GM23338 (cell line): ENCODE results near the gene CDKL1. TPM values are rescaled to one million over a fixed set of nuclear protein-coding genes. Genes with fewer than 3 reads are reported as not detected.

Experiments
- ATAC-seq: fragments of 200-7000 bp; cut with Tn5 transposase; 3 replicates; pipeline ENCODE4 v1.9.1; 2020
- DNase-seq: peaks from one replicate; pipeline ENCODE4 v3.0.0-alpha.2; 2015; ENCODE audit warnings: low spot score
- H2AFZ ChIP-seq: fragments of 200-600 bp; sonication (generic); 2 replicates; pipeline ENCODE4 v1.8.0; 2016; ENCODE audit warnings: antibody characterized with exemption, mild to moderate bottlenecking, moderate library complexity
- H3F3A ChIP-seq: fragments of 200-600 bp; sonication (generic); replicated peaks from 2 replicates; pipeline ENCODE4 v1.8.0; 2017; ENCODE audit warnings: antibody characterized with exemption, mixed run types, low read depth
- H3K27ac ChIP-seq: fragments of 200-600 bp; sonication (generic); 2 replicates; pipeline ENCODE4 v1.6.1; 2016; ENCODE audit warnings: low read depth
- H3K27me3 ChIP-seq: fragments of 200-600 bp; sonication (generic); 2 replicates; pipeline ENCODE4 v1.8.0; 2016; ENCODE audit warnings: mild to moderate bottlenecking, mixed run types, moderate library complexity; ENCODE audit not compliant: insufficient read depth
- H3K36me3 ChIP-seq: fragments of 200-600 bp; sonication (generic); 2 replicates; pipeline ENCODE4 v1.8.0; 2016; ENCODE audit warnings: mild to moderate bottlenecking; ENCODE audit not compliant: insufficient read depth
- H3K4me1 ChIP-seq: fragments of 200-600 bp; sonication (generic); 2 replicates; pipeline ENCODE4 v1.8.0; 2016; ENCODE audit warnings: mild to moderate bottlenecking, moderate library complexity; ENCODE audit not compliant: insufficient read depth
- H3K4me2 ChIP-seq: fragments of 200-600 bp; sonication (generic); 2 replicates; pipeline ENCODE4 v1.7.1; 2017; ENCODE audit warnings: mixed run types
- H3K4me3 ChIP-seq: fragments of 200-600 bp; sonication (generic); 2 replicates; pipeline ENCODE4 v1.6.1; 2016; ENCODE audit warnings: mixed run types
- H3K79me2 ChIP-seq: fragments of 200-600 bp; sonication (generic); replicated peaks from 2 replicates; pipeline ENCODE4 v1.8.0; 2017; ENCODE audit warnings: mild to moderate bottlenecking; ENCODE audit not compliant: insufficient read depth
- H3K9me2 ChIP-seq: fragments of 200-600 bp; sonication (generic); 2 replicates; pipeline ENCODE4 v1.8.0; 2017; ENCODE audit not compliant: insufficient read depth
- H4K20me1 ChIP-seq: fragments of 200-600 bp; sonication (generic); replicated peaks from 2 replicates; pipeline ENCODE4 v1.8.0; 2017; ENCODE audit warnings: mild to moderate bottlenecking; ENCODE audit not compliant: insufficient read depth
- H3K27ac Mint-ChIP-seq: 2 replicates; pipeline ENCODE4 v1.8.0; 2020; ENCODE audit warnings: inconsistent platforms, mild to moderate bottlenecking, moderate library complexity, mixed read lengths
- H3K27me3 Mint-ChIP-seq: 3 replicates; pipeline ENCODE4 v1.8.0; 2022; ENCODE audit warnings: low read depth, mild to moderate bottlenecking, moderate library complexity, mixed read lengths, inconsistent platforms; ENCODE audit not compliant: insufficient read depth, poor library complexity
- H3K36me3 Mint-ChIP-seq: 3 replicates; pipeline ENCODE4 v1.8.0; 2021; ENCODE audit warnings: low read depth, mild to moderate bottlenecking, inconsistent platforms, moderate library complexity, mixed read lengths
- H3K4me1 Mint-ChIP-seq: 3 replicates; pipeline ENCODE4 v1.8.0; 2020; ENCODE audit warnings: mild to moderate bottlenecking, inconsistent platforms, mixed read lengths
- H3K4me3 Mint-ChIP-seq: 3 replicates; pipeline ENCODE4 v1.8.0; 2021; ENCODE audit warnings: moderate library complexity, mild to moderate bottlenecking, inconsistent platforms, mixed read lengths
- H3K9me3 Mint-ChIP-seq: 3 replicates; pipeline ENCODE4 v1.8.0; 2020; ENCODE audit warnings: moderate library complexity, mild to moderate bottlenecking, inconsistent platforms, mixed read lengths
- CREB1 ChIP-seq: fragments of 250-450 bp; sonication (Bioruptor Pico); IDR thresholded peaks from 2 replicates; pipeline ENCODE4 v1.5.0; 2020; ENCODE audit warnings: low read depth, mild to moderate bottlenecking, moderate library complexity
- ETS1 ChIP-seq: IDR thresholded peaks from 2 replicates; pipeline ENCODE4 v1.6.1; 2016; ENCODE audit warnings: antibody characterized with exemption
- EZH2 ChIP-seq: fragments of 200-600 bp; sonication (generic); IDR thresholded peaks from one replicate; pipeline ENCODE4 v1.8.0; 2017; ENCODE audit warnings: antibody characterized with exemption, mild to moderate bottlenecking, low read depth; ENCODE audit not compliant: unreplicated experiment
- EZH2phosphoT487 ChIP-seq: fragments of 200-600 bp; sonication (generic); IDR thresholded peaks from one replicate; pipeline ENCODE4 v1.8.1; 2018; ENCODE audit warnings: antibody characterized with exemption; ENCODE audit not compliant: unreplicated experiment
- JUNB ChIP-seq: IDR thresholded peaks from one replicate; pipeline ENCODE4 v1.6.1; 2016; ENCODE audit warnings: antibody characterized with exemption; ENCODE audit not compliant: unreplicated experiment
- POLR2AphosphoS5 ChIP-seq: IDR thresholded peaks from 2 replicates; pipeline ENCODE4 v1.6.1; 2016; ENCODE audit warnings: antibody characterized with exemption, low read depth
- STAT1 ChIP-seq: IDR thresholded peaks from one replicate; pipeline ENCODE4 v1.6.1; 2016; ENCODE audit warnings: antibody characterized with exemption; ENCODE audit not compliant: unreplicated experiment
- ZNF114 ChIP-seq: fragments of 250-450 bp; sonication (Bioruptor Pico); IDR thresholded peaks from 2 replicates; pipeline ENCODE4 v1.5.0; 2020; ENCODE audit warnings: mild to moderate bottlenecking, moderate library complexity
- ZNF331 ChIP-seq: fragments of 250-450 bp; sonication (Bioruptor Pico); IDR thresholded peaks from 2 replicates; pipeline ENCODE4 v1.5.0; 2020; ENCODE audit warnings: low read depth, mild to moderate bottlenecking, moderate library complexity
- polyA plus RNA-seq: library from polyadenylated mRNA; unstranded; fragments of >200 nt; fragmentation: Nextera tagmentation; extraction: Ambion mirVana; gene quantifications from 2 replicates; pipeline ENCODE4 v1.2.1, GENCODE V29; 2016
- total RNA-seq: library from RNA; depleted of rRNA; stranded (reverse); fragments of >200 nt; shearing (Covaris generic); gene quantifications from 2 replicates; pipeline ENCODE4 v1.2.3, GENCODE V29; 2014
- TF ChIP-seq, protein P1 (sequence below), 2 experiments: fragments of 200-600 bp in 1 of 2; sonication (generic) in 1 of 2; conservative IDR thresholded peaks; 2 replicates each; pipeline versions ENCODE4 v1.5.1 to v1.6.1; 2016 to 2017; ENCODE audit warnings: antibody characterized with exemption in 2 of 2, low read depth in 2 of 2, mild to moderate bottlenecking in 2 of 2, moderate library complexity in 1 of 2

The CDKL1 gene
- total and polyA plus RNA-seq, 2 experiments from 2014 or later = 0.52 TPM

- Histone ChIP-seq H3K27ac (no peak overlapping the region), H3K4me1 (no peaks in the 10 kb centered on the region), H3K27me3 (no peaks in the 10 kb centered on the region), H3K4me3 (no peak overlapping the region), H3K9me2 (no peaks in the 10 kb centered on the region; the same call in 1 of the 2 replicates), H3K36me3 (no peaks in the 10 kb centered on the region), H3F3A (no peaks in the 10 kb centered on the region), H4K20me1 (no peaks in the 10 kb centered on the region), H3K4me2 (no peak overlapping the region), H2AFZ (no peak overlapping the region), H3K79me2 (no peaks in the 10 kb centered on the region)
- Mint-ChIP-seq H3K4me3 (no peak overlapping the region), H3K27ac (no peak overlapping the region), H3K4me1 (no peaks in the 10 kb centered on the region), H3K9me3 (peaks cover 12% of the 10 kb centered on the region; the same call in 2 of the 3 replicates), H3K36me3 (peaks cover 18% of the 10 kb centered on the region; the same call in 2 of the 3 replicates), H3K27me3 (peaks cover 5% of the 10 kb centered on the region)
- no peak for ATAC-seq
- TF ChIP-seq ZNF331 (CRISPR knock-in tag) (no peak), POLR2AphosphoS5 (no peak), EZH2phosphoT487 (no peak), CREB1 (CRISPR knock-in tag) (no peak), JUNB (no peak), EZH2 (no peak), ZNF114 (CRISPR knock-in tag) (no peak)
- TF ChIP-seq, protein P1, sequence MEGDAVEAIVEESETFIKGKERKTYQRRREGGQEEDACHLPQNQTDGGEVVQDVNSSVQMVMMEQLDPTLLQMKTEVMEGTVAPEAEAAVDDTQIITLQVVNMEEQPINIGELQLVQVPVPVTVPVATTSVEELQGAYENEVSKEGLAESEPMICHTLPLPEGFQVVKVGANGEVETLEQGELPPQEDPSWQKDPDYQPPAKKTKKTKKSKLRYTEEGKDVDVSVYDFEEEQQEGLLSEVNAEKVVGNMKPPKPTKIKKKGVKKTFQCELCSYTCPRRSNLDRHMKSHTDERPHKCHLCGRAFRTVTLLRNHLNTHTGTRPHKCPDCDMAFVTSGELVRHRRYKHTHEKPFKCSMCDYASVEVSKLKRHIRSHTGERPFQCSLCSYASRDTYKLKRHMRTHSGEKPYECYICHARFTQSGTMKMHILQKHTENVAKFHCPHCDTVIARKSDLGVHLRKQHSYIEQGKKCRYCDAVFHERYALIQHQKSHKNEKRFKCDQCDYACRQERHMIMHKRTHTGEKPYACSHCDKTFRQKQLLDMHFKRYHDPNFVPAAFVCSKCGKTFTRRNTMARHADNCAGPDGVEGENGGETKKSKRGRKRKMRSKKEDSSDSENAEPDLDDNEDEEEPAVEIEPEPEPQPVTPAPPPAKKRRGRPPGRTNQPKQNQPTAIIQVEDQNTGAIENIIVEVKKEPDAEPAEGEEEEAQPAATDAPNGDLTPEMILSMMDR (conservative IDR thresholded peaks at IDR 0.05; ENCODE audit: low read depth in 2 of 2) = no peak
- no peak for DNase-seq
Measured at GRCh38 chr14:50410071-50410470, 13.4 kb upstream of the CDKL1 start.

- no peak for ATAC-seq
- H3K27me3 Mint-ChIP-seq = peaks cover 9% of the 10 kb centered on the region
- H3K4me1 Mint-ChIP-seq = peaks cover 4% of the 10 kb centered on the region; the same call in 1 of the 3 replicates
- no peak overlapping the region for H3K4me3 Mint-ChIP-seq
- Histone ChIP-seq H4K20me1 (no peaks in the 10 kb centered on the region), H3K4me2 (no peak overlapping the region), H3K4me3 (no peak overlapping the region), H2AFZ (no peak overlapping the region), H3K36me3 (no peaks in the 10 kb centered on the region), H3K27me3 (no peaks in the 10 kb centered on the region), H3K79me2 (no peaks in the 10 kb centered on the region), H3K9me2 (no peaks in the 10 kb centered on the region; the same call in 1 of the 2 replicates), H3K27ac (no peak overlapping the region), H3F3A (no peaks in the 10 kb centered on the region), H3K4me1 (no peaks in the 10 kb centered on the region)
- H3K9me3 Mint-ChIP-seq = peaks cover 6% of the 10 kb centered on the region; the same call in 2 of the 3 replicates
- no peak overlapping the region for H3K27ac Mint-ChIP-seq
- H3K36me3 Mint-ChIP-seq = peaks cover 2% of the 10 kb centered on the region; the same call in 2 of the 3 replicates
- TF ChIP-seq EZH2 = no peak
- TF ChIP-seq STAT1 = no peak
- no peak for TF ChIP-seq ZNF331 (CRISPR knock-in tag)
- TF ChIP-seq, protein P1 (conservative IDR thresholded peaks at IDR 0.05; ENCODE audit: low read depth in 2 of 2) = no peak
- no peak for TF ChIP-seq ETS1
- TF ChIP-seq JUNB = no peak
- no peak for TF ChIP-seq ZNF114 (CRISPR knock-in tag)
- no peak for TF ChIP-seq CREB1 (CRISPR knock-in tag)
- TF ChIP-seq POLR2AphosphoS5 = no peak
- DNase-seq = no peak
Measured at GRCh38 chr14:50407111-50407812, 10.6 kb upstream of the CDKL1 start.
